ENCODE results near the gene RAB3A. TPM values are rescaled to one million over a fixed set of nuclear protein-coding genes. Genes with fewer than 3 reads are reported as not detected.

RAB3A gene
- total and polyA plus RNA-seq, 9 of the 15 experiments (the other 6 are each of a cell fraction or from before 2014, with no cell fraction given), result 0.17 to 5.1 (median 0.90) TPM; not detected in 1

- TF ChIP-seq CEBPG (CRISPR knock-in tag; IDR thresholded peaks at IDR 0.05), result no peak
- TF ChIP-seq CEBPG (tag; conservative IDR thresholded peaks at IDR 0.05 in 1 of 2, IDR thresholded peaks at IDR 0.05 in 1 of 2), result no peak
- no peak for TF ChIP-seq ZNF764 (CRISPR knock-in tag; IDR thresholded peaks at IDR 0.05; ENCODE audit: low read depth)
- no peak for TF ChIP-seq BRCA1 (IDR thresholded peaks at IDR 0.05)
- 0 out of 2 replicates have a peak, but pooled peaks have one; percentile 51 for TF ChIP-seq BRCA1 (CRISPR knock-in tag; IDR thresholded peaks at IDR 0.05)
- TF ChIP-seq RFX7 (CRISPR knock-in tag; IDR thresholded peaks at IDR 0.05), result no peak
- TF ChIP-seq STAG1 (CRISPR knock-in tag; IDR thresholded peaks at IDR 0.05; ENCODE audit: borderline replicate concordance), result no peak
- no peak for TF ChIP-seq THRB (CRISPR knock-in tag; conservative IDR thresholded peaks at IDR 0.05)
- 0 out of 2 replicates have a peak, but pooled peaks have one; percentile 40 for TF ChIP-seq KLF13 (tag; IDR thresholded peaks at IDR 0.05; ENCODE audit: borderline replicate concordance, low read depth)
- no peak for TF ChIP-seq POLR2G (IDR thresholded peaks at IDR 0.05; ENCODE audit: low read depth, low read length)
- 0 out of 2 replicates have a peak, but pooled peaks have one; percentile 36 for TF ChIP-seq ZBTB7A (IDR thresholded peaks at IDR 0.05; ENCODE audit: borderline replicate concordance, control insufficient read depth, low read depth, low read length)
- no peak for TF ChIP-seq TAF1 (IDR thresholded peaks at IDR 0.05; ENCODE audit: control insufficient read depth, extremely low read depth, insufficient read depth, low read length, severe bottlenecking)
- TF ChIP-seq HNRNPUL1 (IDR thresholded peaks at IDR 0.05; ENCODE audit: low read length), result no peak
- TF ChIP-seq RBM22 (IDR thresholded peaks at IDR 0.05; ENCODE audit: low read depth, low read length, poor library complexity, severe bottlenecking), result no peak
- TF ChIP-seq SREBF2 (CRISPR knock-in tag; IDR thresholded peaks at IDR 0.05), result no peak
- TF ChIP-seq XRCC3 (IDR thresholded peaks at IDR 0.05), result no peak
- no peak for TF ChIP-seq KLF6 (CRISPR knock-in tag; IDR thresholded peaks at IDR 0.05; ENCODE audit: borderline replicate concordance)
- no peak for TF ChIP-seq ZNF384 (IDR thresholded peaks at IDR 0.05; ENCODE audit: low read depth, low read length)
- TF ChIP-seq ZNF253 (CRISPR knock-in tag; conservative IDR thresholded peaks at IDR 0.05), result no peak
- TF ChIP-seq MNT (conservative IDR thresholded peaks at IDR 0.05), result peak in 1 of 2 experiments; percentile 27; a peak in 1 of 4 replicates
- TF ChIP-seq CSDE1 (IDR thresholded peaks at IDR 0.05), result no peak
- 0 out of 4 replicates have a peak, but pooled peaks of 1 of the 2 experiments have one; percentile 8 for TF ChIP-seq TEAD1 (CRISPR knock-in tag; IDR thresholded peaks at IDR 0.05)
- no peak for TF ChIP-seq NUFIP1 (IDR thresholded peaks at IDR 0.05; ENCODE audit: partially characterized antibody)
- 0 out of 2 replicates have a peak, but pooled peaks have one; percentile 7 for TF ChIP-seq SUPT5H (IDR thresholded peaks at IDR 0.05)
- no peak for TF ChIP-seq TRIM28 (IDR thresholded peaks at IDR 0.05)
- TF ChIP-seq FOXP1 (CRISPR knock-in tag; IDR thresholded peaks at IDR 0.05), result peak; percentile 24; the same call in 1 of the 2 replicates
- TF ChIP-seq ZFX (CRISPR knock-in tag; IDR thresholded peaks at IDR 0.05), result 0 out of 2 replicates have a peak, but pooled peaks have one; percentile 10
- TF ChIP-seq RBBP5 (IDR thresholded peaks at IDR 0.05; ENCODE audit: borderline replicate concordance, insufficient read depth, low read length, poor library complexity, severe bottlenecking), result peak; percentile 30
- peak; percentile 95 for TF ChIP-seq ZSCAN29 (IDR thresholded peaks at IDR 0.05)
Observed at GRCh38 chr19:18153556-18154134, 50.2 kb downstream of the RAB3A start (continued).
